Activated CD4-positive, alpha-beta T cell treated with anti-CD3 and anti-CD28 coated beads, Interleukin-2, amount 50 U/mL, for 48 hours (primary cell): ENCODE results near the gene TAX1BP1.
"Not testable (repeated sequence)": the region's sequence is repeated elsewhere in the genome, so short reads cannot be mapped to it uniquely, and the experiment has no call there.

Source experiments
- DNase-seq, 2 experiments: peaks; one replicate each; pipeline ENCODE4 v3.0.0-alpha.2; 2020

Gene TAX1BP1

GRCh38 chr7:27739301-27739908 is 557 bp upstream of the TAX1BP1 start:
- no peak for DNase-seq

DNA sequence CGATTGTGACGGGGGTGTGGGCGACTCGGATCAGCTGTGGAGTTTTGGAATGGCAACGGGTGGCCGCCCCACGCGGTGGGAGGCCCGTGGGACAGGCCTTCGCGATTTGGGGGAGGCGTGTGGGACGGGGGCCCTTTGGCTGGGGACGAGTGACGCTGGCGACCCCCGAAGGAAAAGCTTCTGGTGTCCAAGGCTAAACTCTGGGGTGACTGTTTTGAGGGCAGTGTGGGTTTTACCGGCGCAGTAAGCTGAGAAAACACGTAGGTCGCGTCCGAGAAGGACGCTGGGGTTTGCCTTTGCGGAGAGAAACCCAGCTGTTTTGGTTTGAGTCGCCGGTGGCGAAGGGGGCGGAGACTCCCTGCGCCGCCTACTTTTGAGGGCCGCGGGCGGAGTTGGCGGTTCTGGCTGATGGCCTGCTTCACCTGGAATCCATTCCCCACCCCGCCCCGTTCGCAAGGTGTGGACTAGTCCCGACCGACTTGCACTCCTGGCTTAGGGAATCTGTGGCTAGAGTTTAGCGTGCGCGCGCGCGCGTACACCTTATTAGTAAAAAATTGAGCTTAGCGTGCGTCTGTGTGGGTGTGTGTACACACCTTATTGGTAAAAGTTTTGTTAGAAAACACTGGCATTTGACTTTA is 606 bp downstream of the TAX1BP1 start:
- DNase-seq: peak; percentile 87 to 92

- DNase-seq: not testable (repeated sequence)
These were observed 2.2 kb downstream of the TAX1BP1 start for GRCh38 chr7:27742091-27742710.

DNA sequence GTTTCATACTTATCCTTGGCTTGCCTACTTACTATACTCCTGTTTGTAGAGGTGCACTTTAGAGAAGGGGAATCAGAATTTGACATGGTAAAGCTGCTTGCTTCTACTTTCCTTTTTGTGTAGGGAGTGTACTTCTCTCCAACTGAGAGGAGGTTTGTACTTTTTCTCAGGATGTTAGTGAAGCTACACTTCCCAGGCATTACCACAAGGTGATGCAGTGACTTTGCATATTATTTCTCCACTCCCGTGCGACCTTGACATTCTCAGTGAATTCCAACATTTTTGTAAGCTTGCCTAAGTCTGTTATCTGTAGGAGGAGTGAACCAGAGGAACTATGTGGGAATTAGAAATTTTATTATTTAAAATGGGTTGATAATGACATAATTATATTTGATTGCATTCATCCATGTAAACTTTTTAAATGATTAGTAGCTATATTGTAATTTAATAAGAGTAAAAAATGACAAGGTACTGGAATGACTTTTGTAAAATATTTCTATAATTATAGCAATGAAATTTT is 5.2 kb downstream of the TAX1BP1 start:
- DNase-seq: no peak

DNA sequence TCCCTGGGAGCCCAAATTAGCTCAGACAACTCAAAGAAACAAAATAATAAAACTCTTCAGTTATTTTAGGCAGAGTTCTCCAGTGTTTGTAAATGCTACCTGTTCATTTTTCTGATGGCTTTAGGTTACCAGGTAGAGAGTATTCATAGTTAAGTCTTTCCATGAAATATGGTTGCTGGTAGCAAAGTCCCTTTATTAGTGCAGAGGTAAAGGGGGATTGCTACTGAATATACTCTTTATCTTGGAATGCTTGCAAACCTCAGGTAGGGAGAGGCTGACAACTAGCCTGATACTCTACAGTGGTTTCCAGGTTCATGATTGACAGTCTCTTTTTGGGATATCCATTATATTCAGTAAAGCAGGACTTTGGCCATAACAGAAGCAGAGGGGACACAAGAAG is 6.5 kb downstream of the TAX1BP1 start:
- no peak for DNase-seq

GRCh38 chr7:27746978-27747377 is 7.0 kb downstream of the TAX1BP1 start:
- DNase-seq: no peak

DNA sequence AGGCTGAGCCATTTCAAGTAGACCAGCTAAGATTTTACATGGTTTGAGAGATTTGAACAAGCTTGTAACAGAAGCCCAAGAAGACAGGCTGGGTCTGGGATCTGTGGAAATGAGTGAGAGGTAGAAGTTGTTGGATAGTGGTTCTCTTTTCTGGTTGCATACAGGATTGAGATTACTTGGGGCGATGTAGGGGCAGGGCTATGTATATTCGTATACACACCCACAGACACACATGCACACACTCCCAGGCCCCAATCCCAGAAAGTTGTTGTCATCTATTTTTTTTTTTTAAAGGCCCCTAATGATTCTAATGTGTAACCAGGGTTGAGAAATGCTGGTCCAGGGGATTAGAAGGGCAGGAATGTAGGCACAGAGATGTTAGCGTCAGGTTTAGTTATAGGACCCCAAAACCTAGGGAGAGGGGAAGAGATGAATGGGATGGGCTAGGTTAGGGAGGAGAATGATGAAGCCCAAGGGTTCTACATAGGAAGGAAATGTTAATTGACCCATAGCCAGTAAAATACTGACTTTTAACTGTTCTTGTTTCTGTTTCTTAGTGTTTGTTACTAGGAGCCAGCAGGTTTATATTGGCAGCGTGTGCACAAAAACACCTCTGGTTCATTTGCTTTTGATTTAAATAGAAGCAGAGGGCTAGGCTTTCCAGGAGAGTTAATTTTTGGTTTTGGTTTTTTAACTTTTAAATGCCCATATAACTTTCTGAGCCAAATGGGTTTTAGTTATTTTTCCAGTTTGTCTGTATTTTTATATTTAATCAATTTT is 7.8 kb downstream of the TAX1BP1 start:
- no peak for DNase-seq

DNA sequence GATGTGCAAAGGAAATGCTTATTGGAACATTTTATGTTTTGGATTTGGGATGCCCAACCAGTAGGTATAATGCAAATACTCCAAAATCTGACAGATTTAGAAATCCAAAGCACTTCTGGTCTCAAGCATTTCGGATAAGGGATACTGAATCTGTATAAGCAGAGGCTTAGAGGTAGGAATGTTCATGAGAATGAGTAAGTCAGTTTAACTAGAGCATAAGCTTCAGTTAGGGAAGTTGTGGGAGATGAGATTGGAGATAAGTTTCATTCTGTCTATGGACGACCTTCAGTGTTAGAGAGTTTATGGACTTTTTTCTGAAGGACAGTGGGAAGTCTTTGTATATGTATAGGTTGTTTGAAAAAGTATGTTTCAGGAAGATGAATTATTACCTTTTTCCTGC is 10.4 kb downstream of the TAX1BP1 start:
- no peak for DNase-seq

- DNase-seq: no peak
These were observed 12.1 kb downstream of the TAX1BP1 start for GRCh38 chr7:27751888-27752660.

GRCh38 chr7:27753863-27754262 is 13.9 kb downstream of the TAX1BP1 start:
- DNase-seq: no peak

GRCh38 chr7:27756298-27756697 is 16.3 kb downstream of the TAX1BP1 start:
- no peak for DNase-seq

- no peak for DNase-seq
These were observed 19.5 kb downstream of the TAX1BP1 start for GRCh38 chr7:27759491-27759890.

GRCh38 chr7:27762062-27762461 is 22.1 kb downstream of the TAX1BP1 start:
- DNase-seq: no peak

DNA sequence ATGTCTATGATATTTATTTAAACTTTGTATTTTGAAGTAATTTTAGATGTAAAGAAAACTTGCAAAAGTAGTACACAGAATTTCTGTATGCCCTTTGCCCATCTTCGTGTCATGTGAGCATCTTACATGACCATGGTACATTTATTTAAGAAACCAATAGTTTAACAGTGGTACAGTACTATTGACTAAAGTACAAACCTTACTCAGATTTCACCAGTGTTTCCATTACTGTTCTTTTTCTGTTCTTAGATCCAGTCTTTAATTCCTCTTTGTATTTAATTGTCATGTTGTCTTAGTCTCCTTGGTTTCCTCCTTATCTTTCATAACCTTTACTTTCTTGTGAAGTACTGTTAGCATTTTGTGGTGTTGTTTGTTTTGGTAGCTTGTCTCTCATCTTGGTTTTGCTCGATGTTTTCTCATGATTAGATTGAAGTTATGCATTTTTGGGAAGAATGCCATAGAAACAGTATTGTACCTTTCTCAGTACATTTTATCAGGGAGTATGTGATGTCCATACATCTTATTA is 24.1 kb downstream of the TAX1BP1 start:
- no peak for DNase-seq

DNA sequence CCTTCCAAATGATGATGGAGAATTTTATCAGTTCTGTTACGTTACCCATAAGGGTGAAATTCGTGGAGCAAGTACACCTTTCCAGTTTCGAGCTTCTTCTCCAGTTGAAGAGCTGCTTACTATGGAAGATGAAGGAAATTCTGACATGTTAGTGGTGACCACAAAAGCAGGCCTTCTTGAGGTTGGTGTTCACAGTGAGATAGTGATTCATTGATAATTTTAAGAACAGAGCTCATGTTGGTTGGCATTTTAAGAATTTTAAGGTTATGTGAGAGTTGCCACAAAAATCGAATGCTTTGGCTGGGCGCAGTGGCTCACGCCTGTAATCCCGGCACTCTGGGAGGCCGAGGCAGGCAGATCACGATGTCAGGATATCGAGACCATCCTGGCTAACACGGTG is 25.9 kb downstream of the TAX1BP1 start:
- DNase-seq: no peak

DNA sequence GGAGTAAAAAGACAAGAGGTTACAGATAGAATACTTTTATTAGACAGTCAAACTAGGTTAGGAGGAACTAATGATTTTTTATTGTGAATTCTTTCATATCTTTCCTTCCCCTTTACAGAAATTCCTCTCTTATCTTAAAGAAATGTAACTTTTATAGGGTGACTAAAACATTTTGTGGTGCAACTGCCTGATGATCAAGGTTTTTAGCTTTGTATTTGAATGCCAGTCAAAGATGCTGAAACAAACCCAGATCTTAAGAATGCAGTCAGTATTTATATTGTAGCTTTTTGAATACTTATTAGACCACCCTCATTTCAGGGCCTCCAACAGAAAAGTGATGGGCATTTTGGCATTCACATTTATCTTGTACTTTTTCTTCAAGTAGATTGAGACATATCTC is 27.4 kb downstream of the TAX1BP1 start:
- no peak for DNase-seq

GRCh38 chr7:27771111-27771510 is 31.1 kb downstream of the TAX1BP1 start:
- no peak for DNase-seq

DNA sequence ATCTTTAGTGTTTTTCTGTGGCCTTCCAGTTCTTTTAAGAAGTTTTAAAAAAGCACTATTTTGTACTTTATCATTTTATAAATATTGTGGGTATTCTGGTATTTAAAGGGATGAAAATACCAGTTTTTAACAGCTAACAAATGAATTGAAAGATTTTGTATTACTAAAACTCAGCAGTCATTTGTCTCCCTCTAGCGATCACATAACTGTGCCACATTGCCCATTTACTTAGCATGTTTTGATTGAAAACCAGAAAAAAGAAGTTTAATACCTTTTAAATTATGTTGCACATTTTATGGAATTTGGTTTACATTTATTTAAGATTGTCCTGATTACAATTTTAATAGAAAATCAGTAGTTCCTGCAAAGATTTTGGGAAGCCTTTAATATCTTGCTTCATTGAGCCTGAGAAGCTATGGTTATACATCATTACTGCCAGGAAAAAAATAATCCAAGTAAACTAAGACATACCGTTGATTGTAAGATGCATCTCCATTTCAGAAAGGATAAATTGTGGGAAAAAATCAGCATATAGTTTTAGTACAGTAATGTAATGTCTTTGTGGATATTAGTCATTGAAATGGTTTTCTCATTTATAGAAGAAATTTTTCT is 34.9 kb downstream of the TAX1BP1 start:
- DNase-seq: no peak

GRCh38 chr7:27775782-27776181 is 35.8 kb downstream of the TAX1BP1 start:
- DNase-seq: no peak

- no peak for DNase-seq
These were observed 37.7 kb downstream of the TAX1BP1 start for GRCh38 chr7:27777662-27778061.

- no peak for DNase-seq
These were observed 39.9 kb downstream of the TAX1BP1 start for GRCh38 chr7:27779873-27780272.

DNA sequence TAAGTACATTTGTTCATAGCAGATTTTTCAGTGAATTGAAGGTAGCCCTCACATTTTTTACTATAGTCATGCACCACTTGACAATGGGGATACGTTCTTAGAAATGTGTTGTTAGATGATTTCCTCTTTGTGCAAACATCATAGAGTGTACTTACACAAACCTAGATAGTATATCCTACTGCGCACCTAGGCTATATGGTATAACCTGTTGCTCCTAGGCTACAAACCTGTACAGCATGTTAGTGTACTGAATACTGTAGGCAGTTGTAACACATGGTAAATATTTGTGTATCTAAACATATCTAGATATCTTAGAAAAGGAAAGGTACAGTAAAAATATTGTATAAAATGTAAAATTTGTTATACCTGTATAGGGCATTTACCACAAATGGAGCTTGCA is 41.2 kb downstream of the TAX1BP1 start:
- DNase-seq: no peak
